ENCODE results near the gene NT5DC2. TPM values are rescaled to one million over a fixed set of nuclear protein-coding genes. Genes with fewer than 3 reads are reported as not detected.

The NT5DC2 gene
- total and polyA plus RNA-seq, 4 experiments from 2014 or later = 1.3 to 5.8 (median 5.5) TPM; not detected in 1

GRCh38 chr3:52551118-52551517 is 17.5 kb upstream of the NT5DC2 start:
- Histone ChIP-seq H3K36me3 (ENCODE audit: insufficient read depth, low read length) (peaks cover 35% of the 10 kb centered on the region), H3K27ac (ENCODE audit: low read depth, low read length) (no peak overlapping the region), H3K4me3 (ENCODE audit: low read length in 2 of 2) (no peak overlapping the region), H3K4me1 (ENCODE audit: insufficient read depth, low read length) (no peaks in the 10 kb centered on the region), H3K27me3 (ENCODE audit: insufficient read depth, low read length) (no peaks in the 10 kb centered on the region), H3K9me3 (ENCODE audit: control insufficient read depth in 1 of 2, low read length in 2 of 2) (no peaks in the 10 kb centered on the region)
- Mint-ChIP-seq H3K36me3 (peaks cover 25 to 63% of the 10 kb centered on the region in 2 donors), H3K9me3 (no peaks in the 10 kb centered on the region), H3K4me1 (no peaks in the 10 kb centered on the region), H3K27ac (peak overlapping the region in 1 of 7 donors; percentile 12), H3K27me3 (no peaks in the 10 kb centered on the region), H3K4me3 (no peak overlapping the region)
- intact Hi-C loops (cut with micrococcal nuclease) = no loop called here
- ChIA-PET POLR2A (ENCODE audit: partially characterized antibody) (interaction anchor here (1.3 kb wide), 1 partner anchor 10 kb away, joined by 3 read pairs; no protein-coding TSS in a partner anchor), CTCF (ENCODE audit: partially characterized antibody) (no interaction called here)
- DNase-seq = no peak

- no peaks in the 10 kb centered on the region for H3K4me1 ChIP-seq (ENCODE audit: insufficient read depth, low read length)
Observed at GRCh38 chr3:52547143-52547542, 13.5 kb upstream of the NT5DC2 start.

DNA sequence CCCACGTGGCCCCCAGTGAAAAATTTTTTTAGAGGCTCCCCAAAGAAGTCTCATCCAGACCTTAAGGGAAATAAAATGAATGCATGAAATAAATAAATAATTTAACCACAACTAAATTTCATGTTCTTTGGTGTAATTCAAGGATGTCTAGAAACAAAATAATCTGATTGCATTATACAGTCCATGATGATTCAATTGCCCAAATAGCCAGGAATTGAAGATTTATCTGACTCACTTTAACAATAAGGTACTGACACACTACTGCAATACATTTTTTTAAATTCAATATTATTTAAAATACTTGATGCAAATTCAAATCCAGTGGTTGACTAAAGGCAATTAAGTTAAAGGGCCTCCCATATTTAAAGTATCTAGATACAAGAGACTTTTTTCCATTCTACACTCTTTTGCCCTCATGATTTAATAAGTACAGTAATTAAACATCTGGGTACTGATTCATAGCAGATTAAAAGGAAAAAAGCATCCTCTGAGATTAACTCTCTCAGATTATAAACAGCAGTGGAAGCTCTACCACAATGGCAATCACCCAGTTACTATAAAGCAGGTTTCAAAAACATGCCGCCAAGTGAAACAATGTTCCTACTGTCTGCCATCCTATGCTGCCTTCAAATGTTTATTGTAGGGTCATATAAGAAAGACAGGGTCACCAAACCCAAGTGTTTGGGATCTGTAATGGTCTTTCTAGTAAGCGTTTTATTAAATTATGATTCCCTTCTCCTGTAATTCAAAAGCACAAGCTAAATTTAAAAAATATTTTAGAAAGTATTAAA is 12.6 kb upstream of the NT5DC2 start:
- ChIA-PET POLR2A (ENCODE audit: partially characterized antibody) (interaction anchor here (0.6 to 1.6 kb wide), 3 partner anchors 10 to 78 kb away, joined by 3 to 5 read pairs (median 3); partner anchors contain the start of gene UQCC5), CTCF (ENCODE audit: partially characterized antibody) (interaction anchor here (1.1 kb wide), 1 partner anchor 9 kb away, joined by 3 read pairs; no protein-coding TSS in a partner anchor)
- Mint-ChIP-seq H3K4me3 (no peak overlapping the region), H3K27ac (peak overlapping the region in 3 of 7 donors; percentile 22 to 48 (median 46)), H3K4me1 (peaks cover 0 to 10% (median 2%) of the 10 kb centered on the region in 4 donors), H3K36me3 (peaks cover 17 to 49% of the 10 kb centered on the region in 2 donors), H3K9me3 (no peaks in the 10 kb centered on the region), H3K27me3 (no peaks in the 10 kb centered on the region)
- Histone ChIP-seq H3K27me3 (ENCODE audit: insufficient read depth, low read length) (no peaks in the 10 kb centered on the region), H3K27ac (ENCODE audit: low read depth, low read length) (no peak overlapping the region), H3K4me1 (ENCODE audit: insufficient read depth, low read length) (no peaks in the 10 kb centered on the region), H3K4me3 (ENCODE audit: low read length in 2 of 2) (no peak overlapping the region), H3K9me3 (ENCODE audit: control insufficient read depth in 1 of 2, low read length in 2 of 2) (no peaks in the 10 kb centered on the region), H3K36me3 (ENCODE audit: insufficient read depth, low read length) (peaks cover 19% of the 10 kb centered on the region)
- DNase-seq = no peak
- intact Hi-C loops (cut with micrococcal nuclease) = no loop called here

More at GRCh38 chr3:52547143-52547542, 13.5 kb upstream of the NT5DC2 start:
- Histone ChIP-seq H3K27ac (ENCODE audit: low read depth, low read length) (no peak overlapping the region), H3K9me3 (ENCODE audit: control insufficient read depth in 1 of 2, low read length in 2 of 2) (no peaks in the 10 kb centered on the region), H3K27me3 (ENCODE audit: insufficient read depth, low read length) (no peaks in the 10 kb centered on the region), H3K36me3 (ENCODE audit: insufficient read depth, low read length) (peaks cover 19% of the 10 kb centered on the region), H3K4me3 (ENCODE audit: low read length in 2 of 2) (no peak overlapping the region)
- CTCF ChIA-PET (ENCODE audit: partially characterized antibody) = interaction anchor here (1.1 kb wide), 1 partner anchor 10 kb away, joined by 3 read pairs; no protein-coding TSS in a partner anchor
- Mint-ChIP-seq H3K27me3 (no peaks in the 10 kb centered on the region), H3K9me3 (no peaks in the 10 kb centered on the region), H3K4me3 (no peak overlapping the region), H3K4me1 (peaks cover 0 to 4% (median 2%) of the 10 kb centered on the region in 4 donors), H3K27ac (peak overlapping the region in 2 of 7 donors; percentile 4 to 10), H3K36me3 (peaks cover 20 to 49% of the 10 kb centered on the region in 2 donors)
- intact Hi-C loops (cut with micrococcal nuclease) = no loop called here
- DNase-seq = no peak
- POLR2A ChIA-PET (ENCODE audit: partially characterized antibody) = interaction anchor here (0.6 to 1.6 kb wide), 2 partner anchors 11 to 77 kb away, joined by 3 to 5 read pairs; partner anchors contain the start of gene UQCC5

- H3K27ac Mint-ChIP-seq = peak overlapping the region in 5 of 7 donors; percentile 42 to 89 (median 51)
- ChIA-PET POLR2A (ENCODE audit: partially characterized antibody) (no interaction called here), CTCF (ENCODE audit: partially characterized antibody) (interaction anchor here (1.3 kb wide), 1 partner anchor 9 kb away, joined by 4 read pairs; the partner anchor contains the start of gene UQCC5)
- no peaks in the 10 kb centered on the region for H3K27me3 Mint-ChIP-seq
- Histone ChIP-seq H3K9me3 (ENCODE audit: control insufficient read depth in 1 of 2, low read length in 2 of 2) (no peaks in the 10 kb centered on the region), H3K36me3 (ENCODE audit: insufficient read depth, low read length) (peaks cover 10% of the 10 kb centered on the region), H3K4me1 (ENCODE audit: insufficient read depth, low read length) (peaks cover 3% of the 10 kb centered on the region), H3K4me3 (ENCODE audit: low read length in 2 of 2) (no peak overlapping the region), H3K27me3 (ENCODE audit: insufficient read depth, low read length) (no peaks in the 10 kb centered on the region), H3K27ac (ENCODE audit: low read depth, low read length) (no peak overlapping the region)
- H3K9me3 Mint-ChIP-seq = no peaks in the 10 kb centered on the region
- peaks cover 2 to 20% (median 6%) of the 10 kb centered on the region in 4 donors for H3K4me1 Mint-ChIP-seq
- peaks cover 13 to 50% of the 10 kb centered on the region in 2 donors for H3K36me3 Mint-ChIP-seq
- intact Hi-C loops (cut with micrococcal nuclease) = no loop called here
- H3K4me3 Mint-ChIP-seq = no peak overlapping the region
- no peak for DNase-seq
Observed at GRCh38 chr3:52544937-52545336, 11.3 kb upstream of the NT5DC2 start.

GRCh38 chr3:52541050-52541449 is 7.4 kb upstream of the NT5DC2 start:
- H3K27me3 Mint-ChIP-seq = no peaks in the 10 kb centered on the region

GRCh38 chr3:52539010-52539653 is 5.5 kb upstream of the NT5DC2 start:
- no peak overlapping the region for H3K4me3 ChIP-seq (ENCODE audit: low read length in 2 of 2)
- intact Hi-C loops (cut with micrococcal nuclease) = loop anchor here (5.0 kb wide), 1 partner anchor 148 kb away; the partner anchor contains the start of genes GNL3 and PBRM1
- Mint-ChIP-seq H3K36me3 (peaks cover 7 to 34% of the 10 kb centered on the region in 2 donors), H3K27me3 (no peaks in the 10 kb centered on the region), H3K4me3 (peak overlapping the region; percentile 40 to 100 (median 69)), H3K9me3 (peaks cover 0 to 3% (median 0%) of the 10 kb centered on the region in 8 donors), H3K27ac (peak overlapping the region; percentile 2 to 89 (median 82)), H3K4me1 (peaks cover 26 to 63% (median 46%) of the 10 kb centered on the region in 4 donors)
- no peak overlapping the region for H3K27ac ChIP-seq (ENCODE audit: low read depth, low read length)
- peaks cover 38% of the 10 kb centered on the region for H3K4me1 ChIP-seq (ENCODE audit: insufficient read depth, low read length)
- no peaks in the 10 kb centered on the region for H3K9me3 ChIP-seq (ENCODE audit: control insufficient read depth in 1 of 2, low read length in 2 of 2)
- H3K27me3 ChIP-seq (ENCODE audit: insufficient read depth, low read length) = no peaks in the 10 kb centered on the region
- no peak for DNase-seq
- no peaks in the 10 kb centered on the region for H3K36me3 ChIP-seq (ENCODE audit: insufficient read depth, low read length)
- ChIA-PET CTCF (ENCODE audit: partially characterized antibody) (no interaction called here), POLR2A (ENCODE audit: partially characterized antibody) (interaction anchor here (0.9 kb wide), 1 partner anchor 13 kb away, joined by 3 read pairs; no protein-coding TSS in a partner anchor)

More at GRCh38 chr3:52541050-52541449, 7.4 kb upstream of the NT5DC2 start:
- CTCF ChIA-PET (ENCODE audit: partially characterized antibody) = no interaction called here
- Histone ChIP-seq H3K27ac (ENCODE audit: low read depth, low read length) (no peak overlapping the region), H3K4me1 (ENCODE audit: insufficient read depth, low read length) (peaks cover 33% of the 10 kb centered on the region), H3K36me3 (ENCODE audit: insufficient read depth, low read length) (no peaks in the 10 kb centered on the region), H3K27me3 (ENCODE audit: insufficient read depth, low read length) (no peaks in the 10 kb centered on the region), H3K9me3 (ENCODE audit: control insufficient read depth in 1 of 2, low read length in 2 of 2) (no peaks in the 10 kb centered on the region), H3K4me3 (ENCODE audit: low read length in 2 of 2) (no peak overlapping the region)
- H3K9me3 Mint-ChIP-seq = peaks cover 0 to 3% (median 0%) of the 10 kb centered on the region in 8 donors
- peaks cover 14 to 42% of the 10 kb centered on the region in 2 donors for H3K36me3 Mint-ChIP-seq
- H3K4me1 Mint-ChIP-seq = peaks cover 24 to 59% (median 37%) of the 10 kb centered on the region in 4 donors
- intact Hi-C loops (cut with micrococcal nuclease) = no loop called here
- no peak overlapping the region for H3K4me3 Mint-ChIP-seq
- no peak for DNase-seq
- H3K27ac Mint-ChIP-seq = peak overlapping the region in 4 of 7 donors; percentile 21 to 75 (median 47)
- POLR2A ChIA-PET (ENCODE audit: partially characterized antibody) = no interaction called here
